Thyroid gland (tissue), 4 donors: ENCODE measurements around the gene PRPF40B. TPM values are rescaled to one million over a fixed set of nuclear protein-coding genes. Genes with fewer than 3 reads are reported as not detected.

Source experiments
- DNase-seq, 2 donors: peaks; one replicate each; pipeline ENCODE4 v3.0.0-alpha.2; 2019
- H3K27ac ChIP-seq, 3 donors: fragments of 200-600 bp; sonication (generic); 1 replicate in 2 of 3; 2 replicates in 1 of 3; pipeline ENCODE4 v1.5.1; 2016 to 2019; ENCODE audit warnings: mild to moderate bottlenecking in 1 of 3, moderate library complexity in 1 of 3
- H3K27me3 ChIP-seq: fragments of 200-600 bp; sonication (generic); one replicate; pipeline ENCODE4 v1.5.1; 2019
- H3K36me3 ChIP-seq, 2 donors: fragments of 200-600 bp; sonication (generic); one replicate each; pipeline ENCODE4 v1.5.1; 2016 to 2019
- H3K4me1 ChIP-seq, 2 donors: fragments of 200-600 bp; sonication (generic); one replicate each; pipeline ENCODE4 v1.5.1; 2017 to 2019
- H3K4me3 ChIP-seq, 3 donors: fragments of 200-600 bp; sonication (generic); replicated peaks in 1 of 3; 1 replicate in 2 of 3; 2 replicates in 1 of 3; pipeline ENCODE4 v1.5.1; 2016; ENCODE audit warnings: mild to moderate bottlenecking in 1 of 3
- H3K9me3 ChIP-seq: fragments of 200-600 bp; sonication (generic); one replicate; pipeline ENCODE4 v1.5.1; 2017
- CTCF ChIP-seq, 6 experiments: fragments of 200-600 bp in 3 of 6; fragments of 450-650 bp in 3 of 6; sonication (generic) in 3 of 6; IDR thresholded peaks; one replicate each; pipeline ENCODE4 v1.5.1; 2016 to 2019; ENCODE audit warnings: antibody characterized with exemption in 6 of 6, mild to moderate bottlenecking in 2 of 6, inconsistent platforms in 1 of 6, moderate library complexity in 1 of 6
- POLR2A ChIP-seq, 2 donors: fragments of 450-650 bp; IDR thresholded peaks; one replicate each; pipeline ENCODE4 v1.6.1; 2017; ENCODE audit warnings: antibody characterized with exemption in 2 of 2, mild to moderate bottlenecking in 2 of 2, moderate library complexity in 1 of 2
- WGBS, 2 donors: methylation state at CpG; one replicate each; pipeline ENCODE4 v1.1.5; 2017; 5-methylcytosine and 5-hydroxymethylcytosine counted together
- intact Hi-C: fragments of 100-400 bp; cut with DNase I; formaldehyde crosslinking; loops from one replicate; pipeline ENCODE4 v1.15.1; 2023
- total RNA-seq, 4 donors: library from RNA; depleted of rRNA; stranded (reverse); fragments of >200 nt; gene quantifications; one replicate each; pipeline ENCODE4 v1.2.3, GENCODE V29; 2016

Gene PRPF40B
- total RNA-seq, 4 donors from 2014 or later, result 29.5 to 39.7 (median 34.4) TPM

GRCh38 chr12:49622501-49623141 is 740 bp upstream of the PRPF40B start:
- peak in 1 of 2 donors; percentile 46 for DNase-seq
- H3K4me1 ChIP-seq, result peaks cover 8 to 13% of the 10 kb centered on the region in 2 donors
- peak overlapping the region; percentile 69 to 91 (median 74) for H3K27ac ChIP-seq
- no peaks in the 10 kb centered on the region for H3K27me3 ChIP-seq
- WGBS, 2 donors, result 2% methylated on average over 22 of the region's 22 CpGs
- no peaks in the 10 kb centered on the region for H3K36me3 ChIP-seq
- intact Hi-C loops, result no loop called here
- TF ChIP-seq POLR2A (IDR thresholded peaks at IDR 0.05), result no peak
- no peak for TF ChIP-seq CTCF (IDR thresholded peaks at IDR 0.05)
- H3K9me3 ChIP-seq, result no peaks in the 10 kb centered on the region
- peak overlapping the region; percentile 36 to 75 (median 51) for H3K4me3 ChIP-seq

GRCh38 chr12:49624921-49625577 is 1.7 kb downstream of the PRPF40B start:
- intact Hi-C loops, result no loop called here
- no peak for DNase-seq
- Histone ChIP-seq H3K9me3 (no peaks in the 10 kb centered on the region), H3K4me1 (peaks cover 8 to 13% of the 10 kb centered on the region in 2 donors), H3K27me3 (no peaks in the 10 kb centered on the region), H3K36me3 (no peaks in the 10 kb centered on the region), H3K4me3 (no peak overlapping the region), H3K27ac (no peak overlapping the region)
- 66 to 70% methylated on average over 4 of the region's 4 CpGs for WGBS, 2 donors
- TF ChIP-seq CTCF (IDR thresholded peaks at IDR 0.05) (no peak), POLR2A (IDR thresholded peaks at IDR 0.05) (no peak)

- H3K27ac ChIP-seq, result no peak overlapping the region
- H3K4me3 ChIP-seq, result no peak overlapping the region
- no peak for DNase-seq
- WGBS, 2 donors, result 81 to 83% methylated on average over 6 of the region's 6 CpGs
- H3K36me3 ChIP-seq, result no peaks in the 10 kb centered on the region
- no peaks in the 10 kb centered on the region for H3K9me3 ChIP-seq
- TF ChIP-seq POLR2A (IDR thresholded peaks at IDR 0.05), result no peak
- TF ChIP-seq CTCF (IDR thresholded peaks at IDR 0.05), result no peak
- intact Hi-C loops, result no loop called here
- no peaks in the 10 kb centered on the region for H3K27me3 ChIP-seq
- peaks cover 8 to 13% of the 10 kb centered on the region in 2 donors for H3K4me1 ChIP-seq
Observed at GRCh38 chr12:49626169-49626835, 2.9 kb downstream of the PRPF40B start.

GRCh38 chr12:49626836-49627235 is 3.5 kb downstream of the PRPF40B start:
- no peaks in the 10 kb centered on the region for H3K9me3 ChIP-seq
- H3K27me3 ChIP-seq, result no peaks in the 10 kb centered on the region
- TF ChIP-seq CTCF (IDR thresholded peaks at IDR 0.05) (no peak), POLR2A (IDR thresholded peaks at IDR 0.05) (no peak)
- DNase-seq, result no peak
- WGBS, 2 donors, result 90 to 95% methylated on average over 1 of the region's 1 CpG
- H3K4me3 ChIP-seq, result no peak overlapping the region
- H3K36me3 ChIP-seq, result no peaks in the 10 kb centered on the region
- H3K4me1 ChIP-seq, result peaks cover 4 to 9% of the 10 kb centered on the region in 2 donors
- no peak overlapping the region for H3K27ac ChIP-seq
- intact Hi-C loops, result no loop called here
